ENCODE data around the gene XBP1. TPM values are rescaled to one million over a fixed set of nuclear protein-coding genes. Genes with fewer than 3 reads are reported as not detected.

XBP1 gene
- total and polyA plus RNA-seq, 2 donors (not counting 1 experiment from before 2014, with no cell fraction given): 16.8 to 69.8 TPM

DNA sequence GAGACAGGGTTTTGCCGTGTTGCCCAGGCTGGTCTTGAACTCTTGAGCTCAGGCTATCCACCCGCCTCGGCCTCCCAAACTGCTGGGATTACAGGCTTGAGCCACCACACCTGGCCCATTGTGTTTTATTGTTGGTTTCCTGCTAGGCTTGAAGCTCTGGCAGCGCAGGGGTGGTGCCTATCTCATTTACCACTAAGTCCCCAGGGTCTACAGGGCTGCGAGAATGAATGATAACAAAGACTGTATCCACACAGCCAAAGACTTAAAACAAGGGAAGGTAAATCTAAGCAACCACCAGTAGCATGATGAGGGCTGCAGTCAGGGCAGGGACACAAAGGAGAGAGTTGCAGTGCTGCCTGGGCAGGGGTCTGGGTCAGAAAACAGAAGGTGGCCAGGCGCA is 37.3 kb upstream of the XBP1 start:
- 64% methylated on average over 5 of the region's 6 CpGs for WGBS (ENCODE audit: insufficient coverage)
- H2AFZ ChIP-seq (ENCODE audit: insufficient read depth, low read depth, low read length, poor library complexity, severe bottlenecking): no peak overlapping the region
- no peaks in the 10 kb centered on the region for H3K27me3 ChIP-seq (replicated peaks in 1 of 4; ENCODE audit: control extremely low read depth in 1 of 4, control insufficient read depth in 3 of 4, insufficient read depth in 4 of 4, low read length in 3 of 4)
- Mint-ChIP-seq H3K9me3 (ENCODE audit: insufficient read depth) (no peaks in the 10 kb centered on the region), H3K27me3 (peaks cover 3% of the 10 kb centered on the region), H3K4me1 (no peaks in the 10 kb centered on the region), H3K27ac (no peak overlapping the region), H3K4me3 (no peak overlapping the region)
- no peak for ATAC-seq (ENCODE audit: low read depth)
- no peaks in the 10 kb centered on the region for H3K36me3 ChIP-seq (replicated peaks in 1 of 2; ENCODE audit: control extremely low read depth in 1 of 2, control insufficient read depth in 1 of 2, extremely low read depth in 1 of 2, insufficient read depth in 2 of 2, low read length in 1 of 2)
- H3K9me3 ChIP-seq (ENCODE audit: control extremely low read depth in 1 of 3, control insufficient read depth in 2 of 3, insufficient read depth in 1 of 3, low read length in 2 of 3): no peaks in the 10 kb centered on the region
- no peak overlapping the region for H3K4me3 ChIP-seq (ENCODE audit: control extremely low read depth in 1 of 5, extremely low read depth in 1 of 5, insufficient read depth in 1 of 5, low read depth in 2 of 5, low read length in 4 of 5)
- TF ChIP-seq EZH2 (IDR thresholded peaks at IDR 0.05; ENCODE audit: borderline replicate concordance, insufficient read depth, low read depth, low read length, poor library complexity, severe bottlenecking) (no peak), CTCF (IDR thresholded peaks at IDR 0.05) (no peak)
- intact Hi-C loops (cut with micrococcal nuclease): no loop called here
- ChIA-PET POLR2A (no interaction called here), CTCF (interaction anchor here (1.1 kb wide), 1 partner anchor 237 kb away, joined by 4 read pairs; no protein-coding TSS in a partner anchor)
- no peaks in the 10 kb centered on the region for H4K20me1 ChIP-seq (ENCODE audit: control insufficient read depth, insufficient read depth, low read length, poor library complexity, severe bottlenecking)
- H3K9ac ChIP-seq (ENCODE audit: low read length): no peak overlapping the region
- no peak overlapping the region for H3K27ac ChIP-seq (ENCODE audit: low read length in 2 of 2)
- H3K4me1 ChIP-seq (ENCODE audit: control insufficient read depth in 2 of 2, insufficient read depth in 2 of 2, low read length in 2 of 2): no peaks in the 10 kb centered on the region
- H3K4me2 ChIP-seq (replicated peaks; ENCODE audit: low read depth, low read length, poor library complexity, severe bottlenecking): no peak overlapping the region
- no peaks in the 10 kb centered on the region for H3K79me2 ChIP-seq (ENCODE audit: control insufficient read depth, insufficient read depth, low read length)
- DNase-seq: no peak

DNA sequence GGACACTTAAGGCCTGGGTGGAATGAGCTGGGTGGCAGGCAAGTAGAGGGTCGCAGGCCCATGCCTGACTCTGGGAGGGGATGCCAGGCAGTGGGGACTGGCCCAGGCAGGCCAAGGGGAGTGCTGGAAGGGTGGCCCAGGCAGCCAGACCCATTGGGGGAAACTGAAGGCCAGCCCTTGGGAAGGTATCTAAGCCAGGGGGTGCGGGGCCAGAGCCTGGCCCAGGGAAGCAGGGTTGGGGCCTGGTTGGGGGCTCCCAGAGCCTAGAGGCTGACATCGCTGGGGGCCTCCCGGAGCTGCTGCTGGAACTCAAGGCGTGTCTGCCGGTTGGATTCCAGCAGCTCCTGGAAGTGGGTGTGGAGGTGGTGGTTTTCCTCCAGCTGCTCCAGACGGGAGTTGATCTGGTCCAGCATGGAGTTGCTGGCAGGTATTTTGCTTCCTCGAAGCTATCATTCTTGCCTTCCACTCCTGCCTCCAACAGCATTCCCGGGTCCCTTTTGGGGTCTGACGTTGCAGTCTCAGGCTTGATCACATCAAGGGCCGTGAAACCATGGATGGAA is 35.3 kb upstream of the XBP1 start:
- ATAC-seq (ENCODE audit: low read depth): no peak
- Histone ChIP-seq H3K9ac (ENCODE audit: low read length) (no peak overlapping the region), H3K79me2 (ENCODE audit: control insufficient read depth, insufficient read depth, low read length) (no peaks in the 10 kb centered on the region), H3K4me3 (ENCODE audit: control extremely low read depth in 1 of 5, extremely low read depth in 1 of 5, insufficient read depth in 1 of 5, low read depth in 2 of 5, low read length in 4 of 5) (no peak overlapping the region), H3K36me3 (replicated peaks in 1 of 2; ENCODE audit: control extremely low read depth in 1 of 2, control insufficient read depth in 1 of 2, extremely low read depth in 1 of 2, insufficient read depth in 2 of 2, low read length in 1 of 2) (no peaks in the 10 kb centered on the region), H3K4me2 (replicated peaks; ENCODE audit: low read depth, low read length, poor library complexity, severe bottlenecking) (no peak overlapping the region), H3K4me1 (ENCODE audit: control insufficient read depth in 2 of 2, insufficient read depth in 2 of 2, low read length in 2 of 2) (no peaks in the 10 kb centered on the region), H3K27ac (ENCODE audit: low read length in 2 of 2) (no peak overlapping the region), H4K20me1 (ENCODE audit: control insufficient read depth, insufficient read depth, low read length, poor library complexity, severe bottlenecking) (no peaks in the 10 kb centered on the region), H2AFZ (ENCODE audit: insufficient read depth, low read depth, low read length, poor library complexity, severe bottlenecking) (no peak overlapping the region), H3K9me3 (ENCODE audit: control extremely low read depth in 1 of 3, control insufficient read depth in 2 of 3, insufficient read depth in 1 of 3, low read length in 2 of 3) (no peaks in the 10 kb centered on the region), H3K27me3 (replicated peaks in 1 of 4; ENCODE audit: control extremely low read depth in 1 of 4, control insufficient read depth in 3 of 4, insufficient read depth in 4 of 4, low read length in 3 of 4) (no peaks in the 10 kb centered on the region)
- 96% methylated on average over 8 of the region's 11 CpGs for WGBS (ENCODE audit: insufficient coverage)
- Mint-ChIP-seq H3K27ac (no peak overlapping the region), H3K27me3 (peaks cover 3% of the 10 kb centered on the region), H3K4me3 (no peak overlapping the region), H3K4me1 (no peaks in the 10 kb centered on the region), H3K9me3 (ENCODE audit: insufficient read depth) (no peaks in the 10 kb centered on the region)
- no peak for TF ChIP-seq EZH2 (IDR thresholded peaks at IDR 0.05; ENCODE audit: borderline replicate concordance, insufficient read depth, low read depth, low read length, poor library complexity, severe bottlenecking)
- TF ChIP-seq CTCF (IDR thresholded peaks at IDR 0.05): no peak
- ChIA-PET POLR2A (no interaction called here), CTCF (interaction anchor here (1.5 to 9.5 kb wide), 3 partner anchors 204 to 233 kb away, joined by 3 to 249 read pairs (median 3); no protein-coding TSS in a partner anchor)
- DNase-seq: no peak
- intact Hi-C loops (cut with micrococcal nuclease): no loop called here

Data from B cell (primary cell).